Measurements from ENCODE around the gene AKAIN1. TPM values are rescaled to one million over a fixed set of nuclear protein-coding genes. Genes with fewer than 3 reads are reported as not detected.

Gene AKAIN1
- total RNA-seq, 2 donors from 2014 or later = not detected

- Histone ChIP-seq H3K36me3 (no peaks in the 10 kb centered on the region), H3K9me3 (no peaks in the 10 kb centered on the region), H3K27ac (no peak overlapping the region), H3K4me3 (no peak overlapping the region), H3K4me1 (replicated peaks) (no peaks in the 10 kb centered on the region), H3K27me3 (replicated peaks; ENCODE audit: insufficient read depth) (no peaks in the 10 kb centered on the region)
- TF ChIP-seq POLR2AphosphoS5 (IDR thresholded peaks at IDR 0.05) = no peak
- TF ChIP-seq, protein P1, sequence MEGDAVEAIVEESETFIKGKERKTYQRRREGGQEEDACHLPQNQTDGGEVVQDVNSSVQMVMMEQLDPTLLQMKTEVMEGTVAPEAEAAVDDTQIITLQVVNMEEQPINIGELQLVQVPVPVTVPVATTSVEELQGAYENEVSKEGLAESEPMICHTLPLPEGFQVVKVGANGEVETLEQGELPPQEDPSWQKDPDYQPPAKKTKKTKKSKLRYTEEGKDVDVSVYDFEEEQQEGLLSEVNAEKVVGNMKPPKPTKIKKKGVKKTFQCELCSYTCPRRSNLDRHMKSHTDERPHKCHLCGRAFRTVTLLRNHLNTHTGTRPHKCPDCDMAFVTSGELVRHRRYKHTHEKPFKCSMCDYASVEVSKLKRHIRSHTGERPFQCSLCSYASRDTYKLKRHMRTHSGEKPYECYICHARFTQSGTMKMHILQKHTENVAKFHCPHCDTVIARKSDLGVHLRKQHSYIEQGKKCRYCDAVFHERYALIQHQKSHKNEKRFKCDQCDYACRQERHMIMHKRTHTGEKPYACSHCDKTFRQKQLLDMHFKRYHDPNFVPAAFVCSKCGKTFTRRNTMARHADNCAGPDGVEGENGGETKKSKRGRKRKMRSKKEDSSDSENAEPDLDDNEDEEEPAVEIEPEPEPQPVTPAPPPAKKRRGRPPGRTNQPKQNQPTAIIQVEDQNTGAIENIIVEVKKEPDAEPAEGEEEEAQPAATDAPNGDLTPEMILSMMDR (IDR thresholded peaks at IDR 0.05) = no peak
- TF ChIP-seq POLR2A (IDR thresholded peaks at IDR 0.05) = no peak
- intact Hi-C loops (cut with DNase I) = no loop called here
- DNase-seq (ENCODE audit: low spot score) = no peak
Measured at GRCh38 chr18:5162111-5162510, 34.9 kb downstream of the AKAIN1 start.

DNA sequence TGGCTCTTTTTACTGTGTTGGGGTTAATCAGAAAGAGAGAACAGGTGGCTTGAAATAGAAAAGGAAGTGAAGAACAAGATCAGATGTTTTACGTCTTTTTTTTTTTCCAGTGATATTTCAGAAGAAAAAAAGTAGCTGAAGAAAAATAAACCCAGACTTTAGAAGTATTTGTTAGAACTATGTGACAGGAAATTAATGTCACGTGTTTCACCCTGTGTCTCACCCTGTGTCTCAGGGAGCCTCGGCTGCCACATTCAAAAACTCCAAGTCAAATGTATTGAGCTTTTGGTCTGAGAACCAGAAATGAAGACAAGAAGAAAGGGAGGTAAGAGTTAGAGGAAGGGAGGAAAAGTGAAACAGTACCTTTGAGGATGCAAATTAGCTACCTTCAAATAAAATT is 38.0 kb downstream of the AKAIN1 start:
- no peak overlapping the region for H3K4me3 ChIP-seq
- no peaks in the 10 kb centered on the region for H3K4me1 ChIP-seq (replicated peaks)
- H3K27ac ChIP-seq = no peak overlapping the region
- intact Hi-C loops (cut with DNase I) = no loop called here
- H3K9me3 ChIP-seq = no peaks in the 10 kb centered on the region
- 50% methylated on average over 3 of the region's 3 CpGs for WGBS
- DNase-seq (ENCODE audit: low spot score) = no peak
- H3K27me3 ChIP-seq (replicated peaks; ENCODE audit: insufficient read depth) = no peaks in the 10 kb centered on the region
- H3K36me3 ChIP-seq = no peaks in the 10 kb centered on the region
- no peak for TF ChIP-seq POLR2A (IDR thresholded peaks at IDR 0.05)
- TF ChIP-seq POLR2AphosphoS5 (IDR thresholded peaks at IDR 0.05) = no peak
- TF ChIP-seq, protein P1 (IDR thresholded peaks at IDR 0.05) = no peak

DNA sequence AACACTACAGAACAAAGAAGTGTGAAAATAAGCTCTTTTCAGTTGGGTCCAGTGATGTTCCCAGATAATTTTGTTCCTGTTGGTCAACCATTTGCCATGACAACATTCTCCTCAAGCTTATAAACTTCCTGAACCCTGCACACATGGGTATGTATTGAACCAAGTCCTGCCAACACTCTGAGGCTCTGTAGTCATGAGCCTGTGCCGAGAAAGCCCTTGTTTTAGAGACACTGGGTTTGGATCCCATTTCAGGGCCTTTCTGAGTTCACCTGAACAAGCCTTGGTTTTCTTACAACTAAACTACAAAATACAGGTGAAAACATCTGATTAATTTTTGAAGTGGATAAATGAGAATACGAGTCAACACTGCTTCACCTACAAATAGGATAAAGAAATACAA is 38.5 kb downstream of the AKAIN1 start:
- no peak overlapping the region for H3K27ac ChIP-seq
- intact Hi-C loops (cut with DNase I) = no loop called here
- H3K9me3 ChIP-seq = no peaks in the 10 kb centered on the region
- H3K27me3 ChIP-seq (replicated peaks; ENCODE audit: insufficient read depth) = no peaks in the 10 kb centered on the region
- WGBS = 73% methylated on average over 2 of the region's 2 CpGs
- no peak for TF ChIP-seq POLR2AphosphoS5 (IDR thresholded peaks at IDR 0.05)
- TF ChIP-seq, protein P1 (IDR thresholded peaks at IDR 0.05) = no peak
- TF ChIP-seq POLR2A (IDR thresholded peaks at IDR 0.05) = no peak
- no peak overlapping the region for H3K4me3 ChIP-seq
- H3K4me1 ChIP-seq (replicated peaks) = no peaks in the 10 kb centered on the region
- DNase-seq (ENCODE audit: low spot score) = no peak
- no peaks in the 10 kb centered on the region for H3K36me3 ChIP-seq

DNA sequence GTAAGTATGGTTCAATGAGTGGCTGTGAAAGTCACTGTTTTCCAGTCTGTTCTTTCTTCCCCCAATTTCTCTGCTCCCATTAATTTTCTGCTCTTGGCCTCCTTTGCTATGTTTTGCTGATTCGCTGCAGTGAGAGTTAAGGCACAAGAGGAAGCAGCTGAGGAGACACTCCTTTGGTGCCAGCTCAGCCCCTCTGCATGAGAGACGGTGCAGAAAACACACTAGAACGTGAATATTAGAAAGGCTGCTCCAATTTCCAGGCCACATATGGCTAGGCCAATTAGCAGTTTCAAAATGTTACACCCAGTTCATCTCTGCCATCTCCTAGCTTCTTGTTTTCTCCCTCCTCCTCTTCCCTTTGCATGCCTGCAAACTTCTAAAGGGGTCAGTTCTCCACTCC is 38.9 kb downstream of the AKAIN1 start:
- TF ChIP-seq POLR2A (IDR thresholded peaks at IDR 0.05) = no peak
- TF ChIP-seq POLR2AphosphoS5 (IDR thresholded peaks at IDR 0.05) = no peak
- TF ChIP-seq, protein P1 (IDR thresholded peaks at IDR 0.05) = no peak
- Histone ChIP-seq H3K27ac (no peak overlapping the region), H3K36me3 (no peaks in the 10 kb centered on the region), H3K27me3 (replicated peaks; ENCODE audit: insufficient read depth) (no peaks in the 10 kb centered on the region), H3K4me3 (no peak overlapping the region), H3K4me1 (replicated peaks) (no peaks in the 10 kb centered on the region), H3K9me3 (no peaks in the 10 kb centered on the region)
- intact Hi-C loops (cut with DNase I) = no loop called here
- no peak for DNase-seq (ENCODE audit: low spot score)
- WGBS = 47% methylated on average over 3 of the region's 3 CpGs

DNA sequence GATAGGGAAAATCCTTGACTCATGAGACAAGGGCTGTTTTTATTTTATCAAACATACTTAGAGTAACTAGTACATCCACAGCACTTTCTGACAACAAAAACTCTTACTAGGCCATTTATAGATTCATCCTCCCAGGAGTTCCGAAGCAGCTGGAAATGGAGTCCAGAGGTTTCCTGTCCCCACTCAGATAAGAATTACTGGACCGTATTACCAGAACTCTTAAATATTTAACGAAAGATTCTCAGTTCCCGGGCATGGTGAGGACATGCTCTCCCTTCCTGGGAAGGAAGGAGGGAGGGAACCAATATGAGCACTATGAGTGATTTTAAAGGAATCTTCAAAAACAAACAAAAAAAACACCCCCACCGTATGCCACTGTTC is 41.2 kb downstream of the AKAIN1 start:
- H3K4me3 ChIP-seq = no peak overlapping the region
- H3K27me3 ChIP-seq (replicated peaks; ENCODE audit: insufficient read depth) = no peaks in the 10 kb centered on the region
- H3K36me3 ChIP-seq = no peaks in the 10 kb centered on the region
- H3K27ac ChIP-seq = no peak overlapping the region
- TF ChIP-seq POLR2AphosphoS5 (IDR thresholded peaks at IDR 0.05) (no peak), POLR2A (IDR thresholded peaks at IDR 0.05) (no peak)
- TF ChIP-seq, protein P1 (IDR thresholded peaks at IDR 0.05) = no peak
- 45% methylated on average over 5 of the region's 5 CpGs for WGBS
- no peak for DNase-seq (ENCODE audit: low spot score)
- intact Hi-C loops (cut with DNase I) = no loop called here
- H3K4me1 ChIP-seq (replicated peaks) = no peaks in the 10 kb centered on the region
- no peaks in the 10 kb centered on the region for H3K9me3 ChIP-seq

All from prostate gland (tissue), 2 donors.